Measurements from ENCODE around the gene KRT6B.

The KRT6B gene

DNA sequence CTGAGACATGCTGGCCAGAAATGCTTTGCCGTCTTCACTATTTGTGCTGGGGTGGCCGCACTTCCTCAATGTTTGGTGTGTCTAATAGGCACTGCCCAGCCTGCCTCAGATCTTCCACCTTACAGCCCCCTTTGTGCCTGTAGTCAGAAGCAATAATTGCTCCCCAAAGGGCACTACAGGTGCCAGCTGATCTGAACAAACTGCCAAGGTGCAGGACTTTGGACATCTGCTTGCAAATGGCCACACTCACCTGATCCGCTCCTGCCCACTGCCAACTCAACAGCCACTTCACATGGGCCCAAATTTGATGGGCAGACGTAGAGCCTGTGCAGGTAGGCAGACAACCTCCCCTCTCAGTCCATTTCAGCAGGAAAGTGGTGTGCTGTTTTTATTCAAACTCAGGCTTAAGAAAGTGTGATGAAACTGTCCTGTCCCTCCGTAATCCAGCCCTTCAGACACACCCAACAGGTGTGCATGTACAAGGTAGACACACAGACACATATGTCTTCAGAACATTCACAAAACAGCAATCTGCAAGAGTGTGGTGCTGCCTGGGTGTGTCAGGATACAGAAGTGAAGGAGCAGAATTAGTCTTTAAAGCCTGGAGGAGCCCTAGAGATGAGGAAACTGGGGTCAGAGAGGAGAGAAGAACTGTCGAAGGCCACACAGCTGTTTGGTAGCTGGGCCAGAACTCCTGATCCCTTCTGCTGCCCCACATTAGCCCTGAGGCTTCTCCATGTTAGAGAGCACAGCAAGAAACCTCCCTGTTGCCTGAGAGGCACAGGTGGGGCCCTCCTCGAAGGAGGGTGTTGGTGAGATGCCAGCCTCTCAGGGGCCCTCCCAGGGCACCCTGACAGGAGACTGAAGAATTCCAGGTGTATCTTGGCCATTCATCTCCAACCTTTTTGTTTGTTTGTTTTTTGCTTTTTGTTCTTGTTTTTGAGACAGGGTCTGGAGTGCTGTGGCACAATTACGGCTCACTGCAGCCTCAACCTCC, 13.3 kb downstream of the KRT6B start:
- peak overlapping the region; percentile 99 for H3K27ac ChIP-seq
- no peak for DNase-seq (ENCODE audit: low read depth, low spot score)

DNA sequence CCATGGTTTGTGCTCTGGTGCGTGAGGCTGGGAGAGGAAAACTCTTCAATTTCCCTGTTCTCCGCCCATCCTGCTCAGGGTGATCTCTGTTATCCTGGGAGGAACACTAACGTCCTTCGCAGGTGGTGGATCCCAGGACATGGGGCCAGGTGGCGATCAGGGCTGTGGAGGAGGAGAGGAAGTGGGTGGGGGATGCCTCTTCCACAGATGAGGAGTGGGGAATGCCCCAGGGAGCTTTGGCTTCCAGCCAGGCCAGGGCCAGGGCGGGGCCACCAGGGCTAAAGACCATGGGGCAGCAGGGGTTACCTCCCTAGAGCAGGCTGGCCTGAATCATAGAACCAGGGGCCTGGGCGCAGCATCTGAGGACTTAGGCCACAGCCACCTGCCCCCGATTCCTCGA, 14.4 kb downstream of the KRT6B start:
- H3K27ac ChIP-seq = peak overlapping the region; percentile 99

DNA sequence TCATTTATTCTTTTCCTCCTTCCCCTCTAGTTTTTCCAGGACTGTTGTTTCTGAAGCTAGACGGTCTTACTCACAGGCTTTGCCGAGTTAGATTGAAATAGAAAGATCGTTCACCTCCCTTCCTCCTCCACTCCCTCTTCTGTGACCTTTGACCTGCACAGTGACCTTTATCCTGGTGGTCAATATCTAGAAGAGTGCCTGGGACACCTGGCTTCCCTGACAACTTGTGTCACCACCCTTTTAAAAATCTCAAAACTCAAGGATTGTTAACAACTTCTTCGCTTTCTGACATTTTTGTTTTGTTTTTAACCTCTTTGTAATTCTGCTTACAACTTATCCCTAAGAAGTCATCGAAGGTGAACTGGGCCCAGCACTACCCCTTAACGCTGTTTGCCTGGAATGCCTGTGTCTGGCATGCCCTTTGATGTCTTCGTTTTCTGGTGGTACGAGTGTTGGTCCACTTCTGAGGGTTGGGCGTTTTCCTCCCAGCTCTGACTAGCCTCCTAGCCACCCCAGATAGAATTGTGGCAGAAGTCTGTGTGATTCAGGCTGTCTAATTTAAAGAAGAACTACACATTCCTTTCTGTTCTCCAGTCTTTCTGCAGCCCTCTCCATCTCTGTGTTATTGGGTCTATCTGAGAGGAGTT, 15.0 kb downstream of the KRT6B start:
- no peak for DNase-seq (ENCODE audit: low read depth, low spot score)
- peak overlapping the region; percentile 99 for H3K27ac ChIP-seq

More for the DNA sequence above, 14.4 kb downstream of the KRT6B start:
- no peak for DNase-seq (ENCODE audit: low read depth, low spot score)

DNA sequence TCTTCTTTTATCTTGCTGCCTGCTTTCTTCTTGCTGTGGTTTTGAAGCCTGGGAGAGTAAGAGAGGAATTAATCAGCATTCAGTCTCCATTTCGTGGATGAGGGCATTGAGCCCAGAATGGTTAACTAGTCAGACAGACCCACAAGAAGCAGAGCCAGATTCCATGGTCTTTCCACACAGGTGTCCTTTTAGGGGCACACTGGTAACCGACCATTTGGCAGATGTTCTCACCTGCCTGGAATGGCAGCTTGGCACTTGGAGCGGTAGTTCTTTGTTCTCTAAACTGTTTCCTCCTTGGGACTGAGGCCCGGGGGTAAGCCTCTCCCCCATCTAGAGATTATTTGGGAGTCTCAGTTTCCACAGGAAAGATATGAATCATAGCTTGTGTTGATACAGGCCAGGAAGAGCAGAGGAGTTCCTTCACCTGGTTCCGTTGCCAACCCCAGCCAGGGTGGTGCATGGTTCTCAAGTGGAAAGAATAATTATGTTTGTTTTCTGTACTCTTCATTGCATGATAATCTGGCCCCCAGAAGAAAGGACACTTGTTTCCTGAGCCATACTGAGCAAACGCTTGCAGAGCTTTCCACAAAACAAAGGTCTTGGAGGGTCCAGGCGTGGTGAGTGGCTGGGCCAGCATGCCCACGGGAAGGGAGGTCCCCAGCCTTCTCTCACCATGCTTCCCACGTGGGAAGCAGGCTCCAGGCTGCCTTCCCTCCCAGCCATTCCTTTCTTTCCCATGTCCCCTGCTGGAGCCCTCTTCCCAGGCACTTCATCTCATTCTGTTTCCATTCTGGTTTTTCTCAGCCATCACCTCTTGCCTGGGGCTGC, 15.7 kb downstream of the KRT6B start:
- peak overlapping the region; percentile 99 for H3K27ac ChIP-seq
- DNase-seq (ENCODE audit: low read depth, low spot score) = peak; percentile 86

DNA sequence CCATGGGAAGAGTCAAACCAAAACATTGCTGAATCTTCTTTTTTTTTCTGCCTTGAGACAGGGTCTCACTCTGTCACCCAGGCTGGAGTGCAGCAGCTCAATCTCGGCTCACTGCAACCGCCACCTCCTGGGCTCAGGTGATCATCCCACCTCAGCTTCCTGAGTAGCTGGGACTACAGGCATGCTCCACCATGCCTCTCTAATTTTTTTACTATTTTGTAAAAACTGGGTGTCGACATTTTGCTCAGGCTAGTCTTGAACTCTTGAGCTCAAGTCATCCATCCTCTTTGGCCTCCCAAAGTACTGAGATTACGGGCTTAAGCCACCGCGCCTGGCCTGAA, 16.3 kb downstream of the KRT6B start:
- peak overlapping the region; percentile 99 for H3K27ac ChIP-seq
- DNase-seq (ENCODE audit: low read depth, low spot score) = no peak

DNA sequence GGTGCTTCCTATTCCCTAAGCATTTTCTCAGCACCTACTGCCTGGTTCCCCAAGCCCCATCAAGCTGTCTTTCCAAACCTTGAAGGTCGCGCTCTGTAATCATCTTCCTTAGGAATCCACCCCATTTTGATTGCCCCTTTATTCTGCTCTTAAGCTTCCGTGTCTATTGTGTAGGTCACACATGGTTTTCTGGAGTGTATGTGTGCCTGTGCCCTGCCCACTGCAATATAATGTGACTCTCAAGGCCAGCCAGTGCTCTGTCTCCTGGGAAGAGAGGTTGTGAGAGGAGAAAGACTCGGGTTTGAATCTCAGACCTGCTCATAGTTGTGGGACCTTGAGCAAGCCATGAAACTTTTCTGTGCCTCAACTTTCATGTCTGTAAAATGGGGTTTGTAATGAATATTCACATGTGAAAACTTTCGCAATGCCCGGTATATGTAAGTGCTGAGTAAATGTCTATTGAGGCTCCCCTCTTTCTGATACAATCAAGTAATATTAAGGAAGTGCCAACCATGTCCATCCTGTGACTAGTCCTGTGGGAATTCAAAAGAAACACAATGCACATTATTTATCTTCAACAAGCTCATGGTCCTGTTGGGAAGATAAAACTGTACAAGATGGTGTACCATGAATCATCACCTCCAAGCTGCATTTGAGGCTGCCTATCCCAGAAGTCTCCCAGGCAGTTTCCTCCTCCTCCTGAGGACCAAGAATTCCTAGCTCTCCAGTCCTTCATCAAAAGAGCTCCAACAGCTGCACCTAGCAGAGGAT, 17.0 kb downstream of the KRT6B start:
- peak; percentile 77 for DNase-seq (ENCODE audit: low read depth, low spot score)
- peak overlapping the region; percentile 99 for H3K27ac ChIP-seq

DNA sequence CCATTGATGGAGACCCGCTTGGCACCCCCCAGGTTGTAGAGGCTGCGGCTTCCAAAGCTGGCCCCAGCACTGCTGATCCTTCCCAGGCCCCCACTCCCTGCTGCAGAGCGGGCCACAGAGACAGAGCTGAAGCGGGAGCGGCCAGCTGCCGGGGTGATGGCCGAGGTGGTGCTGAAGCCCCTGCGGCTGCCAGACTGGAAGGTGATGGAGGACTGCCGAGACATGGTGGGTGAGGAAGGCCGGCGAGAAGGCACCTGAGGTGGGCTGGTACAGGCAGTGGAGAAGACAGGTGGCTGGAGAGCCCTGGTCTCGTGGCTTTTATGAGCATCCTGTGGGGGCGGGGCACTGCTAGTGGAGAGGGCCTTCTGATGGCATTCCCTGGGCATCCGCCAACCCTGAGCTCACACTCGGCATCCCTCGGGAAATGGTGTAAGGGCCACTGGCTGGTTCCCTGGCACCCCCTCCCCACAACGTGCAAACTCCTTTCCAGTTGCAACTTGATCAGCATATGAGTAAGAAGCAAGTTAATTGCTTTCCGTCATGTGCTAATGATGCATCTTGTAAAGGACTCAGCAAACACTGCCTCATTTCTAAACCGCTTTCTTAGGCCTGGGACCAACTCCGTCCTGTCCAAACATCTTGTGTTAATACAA, 17.7 kb downstream of the KRT6B start, which contains the start of gene KRT75:
Gene KRT75 (minus strand): TSS at position 291 of the 653 bp plus-strand sequence. CDS start 67 bp downstream, at position 224.
- peak within 1 kb of the TSS; percentile 99 for H3K27ac ChIP-seq
- peak; percentile 96 for DNase-seq (ENCODE audit: low read depth, low spot score)

DNA sequence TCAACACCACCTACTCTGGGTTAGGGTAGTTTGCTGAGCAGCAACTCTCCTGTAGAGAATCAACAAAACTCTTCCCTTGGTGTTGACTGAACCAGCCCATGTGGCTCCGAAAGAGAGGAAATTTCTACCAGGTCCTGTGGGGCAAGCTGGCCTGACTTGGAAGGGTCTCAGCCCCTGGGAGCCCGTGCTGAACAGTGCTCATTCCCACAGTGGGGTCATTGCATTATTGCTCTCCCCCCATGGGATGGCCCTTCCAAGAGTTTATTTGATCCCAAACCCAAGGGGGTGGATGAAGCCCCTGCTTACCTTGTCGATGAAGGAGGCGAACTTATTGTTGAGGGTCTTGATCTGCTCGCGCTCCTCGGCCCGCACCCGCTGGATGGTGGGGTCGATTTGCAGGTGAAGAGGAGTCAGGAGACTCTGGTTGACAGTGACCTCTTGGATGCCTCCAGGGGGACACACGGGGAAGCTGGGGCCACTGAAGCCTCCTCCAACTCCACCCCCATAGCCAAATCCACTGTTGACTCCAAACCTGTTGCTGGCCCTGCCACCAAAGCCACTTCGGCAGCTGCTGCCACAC, 18.4 kb downstream of the KRT6B start:
- DNase-seq (ENCODE audit: low read depth, low spot score) = no peak

DNA sequence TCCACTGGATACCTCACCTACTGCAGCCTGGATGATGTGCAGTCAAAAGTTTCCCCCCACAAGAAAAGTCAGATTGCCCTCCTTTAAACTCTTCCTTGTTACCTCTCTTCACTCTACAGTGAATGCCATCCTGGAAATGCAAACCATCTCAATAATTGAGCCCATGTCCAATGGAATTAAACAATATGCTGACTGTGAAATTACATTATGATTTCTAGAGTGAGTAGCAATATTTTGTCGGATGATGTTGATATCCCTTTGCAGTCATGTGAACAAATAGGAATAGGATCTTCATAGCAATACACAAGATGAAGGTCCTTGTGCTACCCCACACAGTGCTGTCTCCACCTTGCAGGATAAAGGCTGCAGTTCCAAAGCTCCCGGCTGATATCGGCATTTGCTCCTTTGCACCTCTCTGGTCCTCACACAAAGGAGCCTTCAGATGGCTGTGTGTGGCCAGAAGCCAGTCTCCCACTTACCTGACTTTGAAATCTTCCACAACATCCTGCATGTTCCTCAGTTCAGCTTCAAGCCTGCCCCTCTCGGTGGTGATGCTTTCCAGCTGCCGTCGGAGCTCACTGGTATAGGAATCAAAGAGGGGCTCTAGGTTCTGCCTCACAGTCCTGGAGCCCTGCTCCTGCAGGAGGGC, 19.3 kb downstream of the KRT6B start:
- DNase-seq (ENCODE audit: low read depth, low spot score) = no peak
- H3K27ac ChIP-seq = no peak overlapping the region

More for the DNA sequence above, 18.4 kb downstream of the KRT6B start:
- H3K27ac ChIP-seq = peak overlapping the region; percentile 99

DNA sequence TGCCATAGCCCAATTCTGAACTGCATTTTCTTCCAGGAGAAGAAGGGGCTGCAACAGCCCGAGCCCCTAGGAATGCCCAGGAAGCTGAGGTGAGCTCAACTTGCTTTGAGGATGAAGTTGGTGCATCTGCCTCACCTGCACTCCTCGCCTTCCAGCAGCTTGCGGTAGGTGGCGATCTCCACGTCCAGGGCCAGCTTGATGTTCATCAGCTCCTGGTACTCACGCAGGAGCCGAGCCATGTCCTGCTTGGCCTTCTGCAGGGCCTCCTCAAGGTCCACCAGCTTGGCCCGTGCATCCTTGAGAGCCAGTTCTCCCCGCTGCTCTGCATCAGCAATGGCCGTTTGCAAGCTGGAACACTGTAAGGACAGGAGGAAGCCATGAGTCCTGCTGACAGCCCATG, 23.8 kb downstream of the KRT6B start:
- no peak overlapping the region for H3K27ac ChIP-seq
- DNase-seq (ENCODE audit: low read depth, low spot score) = no peak

DNA sequence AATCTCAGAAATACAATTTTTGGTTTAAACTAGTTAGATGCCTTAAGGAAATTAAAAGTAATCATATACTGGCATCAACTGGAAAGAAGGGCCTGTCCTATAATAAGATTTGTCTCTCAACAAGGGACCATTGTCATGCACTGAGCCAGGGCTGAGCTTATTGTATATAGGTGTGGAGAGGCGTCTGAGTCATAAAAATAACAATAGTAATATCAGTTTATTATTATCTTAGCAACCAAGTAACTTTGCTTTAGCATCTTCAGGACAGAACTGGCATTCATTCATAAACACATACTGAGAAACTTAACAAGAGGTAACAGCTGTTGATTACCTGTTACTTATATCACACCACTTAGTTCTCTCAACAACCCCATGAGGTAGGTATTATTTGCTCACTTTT, 24.9 kb downstream of the KRT6B start:
- no peak overlapping the region for H3K27ac ChIP-seq
- DNase-seq (ENCODE audit: low read depth, low spot score) = no peak

DNA sequence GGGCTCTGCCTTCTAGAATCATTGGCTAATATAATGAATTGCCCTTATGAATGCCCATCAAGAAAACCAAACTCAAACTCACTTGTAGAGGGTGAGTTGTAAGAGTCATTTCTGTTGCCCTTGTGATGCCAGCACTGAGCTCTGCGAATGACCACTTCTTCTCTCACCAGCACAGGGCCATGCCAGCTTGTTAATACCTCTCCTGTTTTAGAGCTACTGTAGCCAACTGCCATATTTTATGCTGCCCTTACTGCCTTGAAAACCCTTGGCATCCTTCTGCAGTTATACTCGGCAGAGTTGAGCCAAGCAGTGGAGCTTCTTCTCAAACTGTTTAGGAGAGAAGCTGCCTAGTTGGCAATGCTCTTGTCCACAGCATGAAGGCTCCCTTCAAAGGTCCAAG, 25.9 kb downstream of the KRT6B start:
- no peak overlapping the region for H3K27ac ChIP-seq
- DNase-seq (ENCODE audit: low read depth, low spot score) = no peak

DNA sequence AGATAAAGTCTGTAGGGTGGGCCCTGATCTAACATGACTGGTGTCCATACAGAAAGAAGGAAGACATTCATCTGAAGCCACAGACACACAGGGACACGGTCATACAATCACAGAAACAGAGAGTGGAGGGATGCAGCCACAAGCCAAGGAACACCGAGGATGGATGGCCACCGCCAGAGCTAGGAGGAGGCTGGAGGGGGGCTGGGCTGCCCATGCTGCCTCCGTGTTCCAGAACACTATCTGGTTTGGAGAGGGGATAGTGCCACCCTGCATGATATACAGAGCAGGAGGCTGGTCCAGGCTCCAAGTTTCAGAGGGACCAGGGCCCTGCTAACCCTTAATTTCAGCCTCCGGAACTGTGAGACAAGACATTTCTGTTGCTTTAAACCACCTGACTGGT, 26.5 kb downstream of the KRT6B start:
- no peak overlapping the region for H3K27ac ChIP-seq
- DNase-seq (ENCODE audit: low read depth, low spot score) = no peak

DNA sequence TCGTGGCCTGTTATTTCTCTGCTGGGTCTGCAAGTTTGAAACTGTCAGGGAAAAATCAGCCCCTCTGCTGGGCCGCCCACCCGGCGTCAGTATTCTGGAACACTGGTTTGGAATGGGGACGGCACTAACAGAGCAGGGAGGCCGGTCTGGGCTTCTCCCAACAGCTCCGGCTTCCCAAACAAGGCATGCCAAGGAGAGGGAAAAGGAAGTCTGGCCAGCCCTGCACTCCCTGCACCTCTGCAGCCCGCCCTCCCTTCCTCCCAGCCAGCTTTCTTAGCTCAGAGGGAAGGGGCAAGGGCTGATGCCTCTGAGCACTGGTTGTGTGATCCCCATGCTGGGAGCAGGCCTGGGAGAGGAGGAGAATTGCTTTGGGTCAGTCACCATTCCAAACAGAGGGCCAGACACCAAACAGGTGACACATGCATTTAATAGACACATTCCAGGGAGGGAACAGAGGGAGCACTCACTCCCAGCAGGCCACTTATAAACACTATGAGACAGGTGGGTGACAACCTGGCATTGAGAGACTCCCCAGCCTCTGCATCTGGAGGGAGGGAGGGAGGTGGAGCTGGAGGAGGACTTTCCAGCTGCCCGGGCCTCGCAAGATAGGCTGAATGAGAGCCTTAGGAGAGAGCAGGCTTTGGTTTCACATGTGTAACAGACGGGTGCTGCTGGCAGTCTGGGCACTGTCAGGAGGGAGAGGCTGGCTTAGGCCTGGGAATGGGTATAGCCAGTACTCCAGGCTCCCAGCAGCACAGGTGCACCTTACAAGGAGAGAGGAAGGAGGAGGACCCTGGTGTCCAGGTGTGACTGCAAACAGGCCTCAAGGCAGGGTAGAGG, 28.1 kb downstream of the KRT6B start:
- no peak for DNase-seq (ENCODE audit: low read depth, low spot score)
- no peak overlapping the region for H3K27ac ChIP-seq

DNA sequence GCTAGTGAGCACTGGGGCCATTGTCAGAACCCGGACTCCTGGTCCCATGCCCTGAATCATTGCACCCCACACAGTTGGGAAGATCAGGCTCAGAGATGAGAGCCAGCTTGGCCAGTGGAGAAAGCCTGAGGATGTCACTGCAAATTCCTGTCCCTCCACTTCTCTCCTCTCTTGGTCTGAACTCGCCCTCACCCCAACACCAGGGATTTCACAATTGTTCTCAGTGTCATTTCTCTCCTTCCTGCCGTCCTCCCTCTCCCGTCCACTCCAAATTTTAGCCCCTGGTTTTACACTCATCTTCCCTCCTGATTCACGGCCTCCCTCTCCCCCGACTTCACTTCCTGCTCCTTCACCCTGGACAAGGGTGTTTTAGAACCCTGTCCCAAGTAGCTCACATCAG, 28.9 kb downstream of the KRT6B start:
- DNase-seq (ENCODE audit: low read depth, low spot score) = no peak
- H3K27ac ChIP-seq = no peak overlapping the region

DNA sequence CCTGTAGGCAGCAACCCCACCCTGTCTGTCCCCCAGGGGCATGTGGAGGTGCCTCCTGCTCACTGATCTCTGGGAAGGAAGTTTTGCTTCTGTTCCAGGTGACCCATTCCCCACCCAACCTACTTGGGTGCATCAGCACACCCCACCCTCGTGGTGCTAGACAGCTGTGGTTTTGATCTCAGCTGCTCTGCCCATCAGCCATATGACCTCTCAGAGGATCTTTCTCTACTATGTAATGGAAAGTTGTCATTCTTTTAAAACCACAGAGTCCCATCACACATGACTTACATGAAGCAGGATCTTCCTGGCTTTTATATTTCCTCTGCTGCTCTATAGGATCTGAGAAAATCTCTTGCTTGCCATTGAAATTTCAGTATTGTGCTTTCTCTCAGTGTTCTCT, 32.3 kb downstream of the KRT6B start:
- no peak for DNase-seq (ENCODE audit: low read depth, low spot score)

DNA sequence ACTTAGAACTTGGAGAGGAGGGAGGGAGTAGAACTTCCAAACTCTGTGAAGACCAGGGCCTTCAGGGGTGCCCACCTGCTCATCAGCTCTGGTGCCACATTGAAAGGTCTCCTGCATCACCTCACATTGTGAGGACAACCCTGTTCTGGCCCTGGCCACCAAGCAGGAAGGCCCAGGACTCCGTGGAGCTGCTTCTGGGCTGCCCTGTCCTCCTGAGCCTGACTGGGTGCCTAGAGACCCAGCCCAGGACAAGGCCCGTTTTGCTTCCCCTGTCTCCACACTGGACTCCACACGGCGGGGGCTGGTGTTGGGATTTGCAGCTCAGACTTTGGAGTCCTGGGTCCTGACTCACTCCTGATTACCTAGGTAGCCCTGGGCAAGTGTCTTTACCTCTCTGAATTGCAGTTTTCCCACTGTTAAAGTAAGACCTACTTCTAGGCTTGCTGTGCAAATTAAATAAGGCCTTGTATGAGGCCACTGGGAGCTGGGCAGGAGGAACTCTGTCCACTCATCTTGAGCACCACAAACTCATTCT, 33.3 kb downstream of the KRT6B start:
- peak overlapping the region; percentile 2 for H3K27ac ChIP-seq

More for the DNA sequence above, 32.3 kb downstream of the KRT6B start:
- H3K27ac ChIP-seq = no peak overlapping the region

More for the DNA sequence above, 33.3 kb downstream of the KRT6B start:
- DNase-seq (ENCODE audit: low read depth, low spot score) = no peak
